ENCODE data around the gene SRF. TPM values are rescaled to one million over a fixed set of nuclear protein-coding genes. Genes with fewer than 3 reads are reported as not detected.
"Not testable (repeated sequence)": the region's sequence is repeated elsewhere in the genome, so short reads cannot be mapped to it uniquely, and the experiment has no call there.

Gene SRF
- total RNA-seq, 2 donors from 2014 or later = 59.4 to 116 TPM

DNA sequence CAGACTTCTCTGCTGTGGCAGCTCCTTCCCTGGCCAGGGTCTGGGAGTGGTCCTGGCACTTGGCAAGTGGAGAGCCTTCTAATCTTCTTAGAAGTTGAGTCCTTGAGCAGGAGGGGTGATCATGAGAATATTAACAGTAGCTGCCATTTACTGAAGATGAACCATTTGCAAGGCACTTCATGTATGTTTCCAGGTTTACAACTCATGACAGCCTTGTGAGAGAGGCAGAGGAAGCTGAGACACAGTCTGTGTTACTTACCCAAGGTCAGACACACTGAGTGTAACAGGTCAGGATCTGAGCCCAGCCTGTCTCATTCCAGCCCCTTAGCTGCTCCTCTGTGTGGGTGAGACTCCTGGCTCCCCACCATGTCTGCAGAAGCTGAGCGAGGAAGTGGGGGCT is 45.5 kb upstream of the SRF start:
- Histone ChIP-seq H3K9me3 (no peaks in the 10 kb centered on the region), H3K27me3 (no peaks in the 10 kb centered on the region), H3K27ac (no peak overlapping the region), H3K4me1 (peaks cover 0 to 25% of the 10 kb centered on the region in 2 donors), H3K4me3 (no peak overlapping the region), H3K36me3 (no peaks in the 10 kb centered on the region)
- TF ChIP-seq, protein P1, sequence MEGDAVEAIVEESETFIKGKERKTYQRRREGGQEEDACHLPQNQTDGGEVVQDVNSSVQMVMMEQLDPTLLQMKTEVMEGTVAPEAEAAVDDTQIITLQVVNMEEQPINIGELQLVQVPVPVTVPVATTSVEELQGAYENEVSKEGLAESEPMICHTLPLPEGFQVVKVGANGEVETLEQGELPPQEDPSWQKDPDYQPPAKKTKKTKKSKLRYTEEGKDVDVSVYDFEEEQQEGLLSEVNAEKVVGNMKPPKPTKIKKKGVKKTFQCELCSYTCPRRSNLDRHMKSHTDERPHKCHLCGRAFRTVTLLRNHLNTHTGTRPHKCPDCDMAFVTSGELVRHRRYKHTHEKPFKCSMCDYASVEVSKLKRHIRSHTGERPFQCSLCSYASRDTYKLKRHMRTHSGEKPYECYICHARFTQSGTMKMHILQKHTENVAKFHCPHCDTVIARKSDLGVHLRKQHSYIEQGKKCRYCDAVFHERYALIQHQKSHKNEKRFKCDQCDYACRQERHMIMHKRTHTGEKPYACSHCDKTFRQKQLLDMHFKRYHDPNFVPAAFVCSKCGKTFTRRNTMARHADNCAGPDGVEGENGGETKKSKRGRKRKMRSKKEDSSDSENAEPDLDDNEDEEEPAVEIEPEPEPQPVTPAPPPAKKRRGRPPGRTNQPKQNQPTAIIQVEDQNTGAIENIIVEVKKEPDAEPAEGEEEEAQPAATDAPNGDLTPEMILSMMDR (IDR thresholded peaks at IDR 0.05) = no peak
- no peak for DNase-seq (ENCODE audit: low spot score)

DNA sequence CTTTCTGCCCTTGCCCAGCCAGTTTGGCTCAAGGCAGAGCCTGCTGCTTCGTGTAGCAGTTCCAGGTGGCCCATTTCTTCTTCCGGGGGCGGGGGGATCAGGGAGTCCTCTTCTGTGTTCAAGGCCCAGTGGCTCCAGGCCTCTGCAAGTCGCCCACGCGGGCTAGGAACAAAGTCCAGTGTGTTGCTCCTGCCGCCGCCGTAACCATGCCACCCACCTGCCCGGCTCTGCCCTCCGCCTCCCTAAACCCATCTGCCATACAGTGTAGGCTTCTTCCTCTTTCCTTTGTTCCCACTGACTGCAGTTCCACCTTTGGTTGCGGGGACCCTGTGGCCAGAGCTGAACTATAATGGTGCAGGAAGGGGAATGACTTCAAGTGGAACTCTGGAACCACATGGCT is 43.9 kb upstream of the SRF start:
- H3K27me3 ChIP-seq = no peaks in the 10 kb centered on the region
- H3K27ac ChIP-seq = no peak overlapping the region
- H3K4me1 ChIP-seq = peaks cover 0 to 16% of the 10 kb centered on the region in 2 donors
- DNase-seq (ENCODE audit: low spot score) = no peak
- H3K4me3 ChIP-seq = no peak overlapping the region
- H3K36me3 ChIP-seq = no peaks in the 10 kb centered on the region
- H3K9me3 ChIP-seq = no peaks in the 10 kb centered on the region
- TF ChIP-seq, protein P1 (IDR thresholded peaks at IDR 0.05) = no peak

DNA sequence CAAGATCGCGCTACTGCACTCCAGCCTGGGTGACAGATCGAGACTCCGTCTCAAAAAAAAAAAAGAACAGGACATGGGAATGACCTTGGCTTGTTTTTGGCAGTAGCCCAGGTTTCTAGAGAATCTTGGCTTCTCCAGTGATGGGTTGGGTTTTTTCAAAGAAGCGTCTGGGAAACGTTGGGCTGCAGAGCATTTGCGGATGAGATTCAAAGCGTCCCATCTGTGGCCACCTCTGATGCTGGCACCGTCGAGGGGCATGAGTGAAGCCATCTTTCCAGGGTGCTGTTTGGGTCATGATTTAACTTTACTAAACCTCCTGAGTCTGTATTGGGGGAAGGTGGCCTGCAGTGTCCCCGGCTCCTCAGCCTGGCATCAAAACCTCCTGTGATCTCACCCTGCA is 43.2 kb upstream of the SRF start:
- H3K9me3 ChIP-seq = no peaks in the 10 kb centered on the region
- H3K27ac ChIP-seq = no peak overlapping the region
- peaks cover 0 to 16% of the 10 kb centered on the region in 2 donors for H3K4me1 ChIP-seq
- no peaks in the 10 kb centered on the region for H3K27me3 ChIP-seq
- TF ChIP-seq, protein P1 (IDR thresholded peaks at IDR 0.05) = no peak
- no peak for DNase-seq (ENCODE audit: low spot score)
- no peaks in the 10 kb centered on the region for H3K36me3 ChIP-seq
- H3K4me3 ChIP-seq = no peak overlapping the region

DNA sequence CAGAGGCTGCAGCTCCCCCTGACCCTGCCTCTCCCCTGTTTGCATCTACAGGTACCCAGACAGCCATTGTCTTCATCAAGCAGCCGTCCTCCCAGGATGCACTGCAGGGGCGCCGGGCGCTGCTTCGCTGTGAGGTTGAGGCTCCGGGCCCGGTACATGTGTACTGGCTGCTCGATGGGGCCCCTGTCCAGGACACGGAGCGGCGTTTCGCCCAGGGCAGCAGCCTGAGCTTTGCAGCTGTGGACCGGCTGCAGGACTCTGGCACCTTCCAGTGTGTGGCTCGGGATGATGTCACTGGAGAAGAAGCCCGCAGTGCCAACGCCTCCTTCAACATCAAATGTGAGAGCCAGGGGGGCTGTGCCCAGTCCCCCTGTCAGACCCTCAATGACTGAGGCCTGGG is 42.1 kb upstream of the SRF start:
- H3K27me3 ChIP-seq = no peaks in the 10 kb centered on the region
- no peak overlapping the region for H3K4me3 ChIP-seq
- H3K27ac ChIP-seq = no peak overlapping the region
- no peaks in the 10 kb centered on the region for H3K9me3 ChIP-seq
- no peak for DNase-seq (ENCODE audit: low spot score)
- peaks cover 0 to 10% of the 10 kb centered on the region in 2 donors for H3K4me1 ChIP-seq
- TF ChIP-seq, protein P1 (IDR thresholded peaks at IDR 0.05) = no peak
- H3K36me3 ChIP-seq = no peaks in the 10 kb centered on the region

DNA sequence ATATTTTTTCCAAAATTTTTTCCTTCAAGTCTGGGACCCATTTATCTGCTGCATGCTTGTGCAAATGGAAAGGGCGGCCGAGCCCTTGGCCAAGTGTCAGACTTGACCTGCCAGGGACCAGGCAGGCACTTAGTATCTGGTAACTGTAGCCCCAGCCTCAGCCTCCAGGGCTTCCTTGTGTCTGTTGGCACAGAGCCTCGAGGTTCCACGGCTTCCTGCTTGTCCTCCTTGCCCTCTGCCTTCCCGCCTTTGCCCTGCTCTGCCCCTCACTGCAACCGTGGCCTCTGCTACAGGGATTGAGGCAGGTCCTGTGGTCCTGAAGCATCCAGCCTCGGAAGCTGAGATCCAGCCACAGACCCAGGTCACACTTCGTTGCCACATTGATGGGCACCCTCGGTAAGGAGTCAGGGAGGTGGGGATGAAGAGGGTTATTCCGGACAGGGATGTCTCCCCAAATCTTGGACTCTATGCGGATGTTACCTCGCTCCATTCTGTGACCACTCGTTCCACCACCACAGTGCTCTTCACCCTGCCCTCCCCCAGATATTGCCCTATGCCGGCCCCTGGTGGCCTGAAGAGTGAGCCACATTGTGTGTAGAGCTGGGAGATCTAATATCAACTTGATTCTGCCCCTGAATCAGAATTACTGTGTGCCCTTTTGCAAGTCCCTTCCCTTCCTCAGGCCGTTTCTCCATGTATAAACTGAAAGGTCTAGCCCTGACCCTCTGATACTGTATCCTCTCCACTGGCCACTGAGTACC is 41.5 kb upstream of the SRF start:
- peaks cover 0 to 9% of the 10 kb centered on the region in 2 donors for H3K4me1 ChIP-seq
- no peak overlapping the region for H3K27ac ChIP-seq
- DNase-seq (ENCODE audit: low spot score) = no peak
- no peak overlapping the region for H3K4me3 ChIP-seq
- no peaks in the 10 kb centered on the region for H3K9me3 ChIP-seq
- no peaks in the 10 kb centered on the region for H3K27me3 ChIP-seq
- no peaks in the 10 kb centered on the region for H3K36me3 ChIP-seq
- TF ChIP-seq, protein P1 (IDR thresholded peaks at IDR 0.05) = peak; percentile 32 to 63

DNA sequence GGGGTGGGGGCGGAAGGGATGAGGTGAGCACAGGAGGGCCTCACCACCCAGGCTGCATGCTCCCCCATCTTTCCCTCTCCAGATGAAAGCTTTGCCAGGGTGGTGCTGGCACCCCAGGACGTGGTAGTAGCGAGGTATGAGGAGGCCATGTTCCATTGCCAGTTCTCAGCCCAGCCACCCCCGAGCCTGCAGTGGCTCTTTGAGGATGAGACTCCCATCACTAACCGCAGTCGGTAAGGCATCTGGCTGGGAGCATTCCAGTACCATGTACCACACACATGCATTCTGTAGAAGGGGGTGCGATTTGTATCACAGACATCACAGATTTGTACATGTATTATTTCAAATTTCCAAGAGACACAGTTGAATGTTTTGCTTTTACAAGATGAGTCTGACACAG is 40.6 kb upstream of the SRF start:
- Histone ChIP-seq H3K27ac (no peak overlapping the region), H3K27me3 (no peaks in the 10 kb centered on the region), H3K36me3 (no peaks in the 10 kb centered on the region), H3K9me3 (no peaks in the 10 kb centered on the region), H3K4me1 (peaks cover 0 to 9% of the 10 kb centered on the region in 2 donors), H3K4me3 (no peak overlapping the region)
- DNase-seq (ENCODE audit: low spot score) = no peak
- TF ChIP-seq, protein P1 (IDR thresholded peaks at IDR 0.05) = no peak

DNA sequence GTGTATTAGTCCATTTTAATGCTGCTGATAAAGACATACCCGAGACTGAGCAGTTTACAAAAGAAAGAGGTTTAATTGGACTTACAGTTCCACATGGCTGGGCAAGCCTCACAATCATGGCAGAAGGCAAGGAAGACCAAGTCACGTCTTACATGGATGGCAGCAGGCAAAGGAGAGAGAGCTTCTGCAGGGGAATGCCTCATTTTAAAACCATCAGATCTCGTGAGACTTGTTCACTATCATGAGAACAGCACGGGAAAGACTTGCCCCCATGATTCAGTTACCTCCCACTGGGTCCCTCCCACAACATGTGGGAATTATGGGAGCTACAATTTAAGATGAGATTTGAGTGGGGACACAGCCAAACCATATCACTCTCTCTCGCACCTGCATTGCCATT is 39.7 kb upstream of the SRF start:
- not testable (repeated sequence) for DNase-seq (ENCODE audit: low spot score); H3K9me3 ChIP-seq; H3K27ac ChIP-seq; H3K27me3 ChIP-seq; H3K4me3 ChIP-seq; H3K4me1 ChIP-seq; H3K36me3 ChIP-seq

Data from right atrium auricular region (tissue), 2 donors.